Stimulated activated CD4-positive, alpha-beta T cell treated with anti-CD3 and anti-CD28 coated beads, Interleukin-1b, Interleukin-23, amount 100 ng/mL, for 24 hours (primary cell): ENCODE measurements around the gene LRP1.

Source experiments
- DNase-seq, 4 experiments: peaks; one replicate each; pipeline ENCODE4 v3.0.0-alpha.2; 2020; ENCODE audit warnings: low read depth in 4 of 4, low spot score in 1 of 4

The LRP1 gene

DNA sequence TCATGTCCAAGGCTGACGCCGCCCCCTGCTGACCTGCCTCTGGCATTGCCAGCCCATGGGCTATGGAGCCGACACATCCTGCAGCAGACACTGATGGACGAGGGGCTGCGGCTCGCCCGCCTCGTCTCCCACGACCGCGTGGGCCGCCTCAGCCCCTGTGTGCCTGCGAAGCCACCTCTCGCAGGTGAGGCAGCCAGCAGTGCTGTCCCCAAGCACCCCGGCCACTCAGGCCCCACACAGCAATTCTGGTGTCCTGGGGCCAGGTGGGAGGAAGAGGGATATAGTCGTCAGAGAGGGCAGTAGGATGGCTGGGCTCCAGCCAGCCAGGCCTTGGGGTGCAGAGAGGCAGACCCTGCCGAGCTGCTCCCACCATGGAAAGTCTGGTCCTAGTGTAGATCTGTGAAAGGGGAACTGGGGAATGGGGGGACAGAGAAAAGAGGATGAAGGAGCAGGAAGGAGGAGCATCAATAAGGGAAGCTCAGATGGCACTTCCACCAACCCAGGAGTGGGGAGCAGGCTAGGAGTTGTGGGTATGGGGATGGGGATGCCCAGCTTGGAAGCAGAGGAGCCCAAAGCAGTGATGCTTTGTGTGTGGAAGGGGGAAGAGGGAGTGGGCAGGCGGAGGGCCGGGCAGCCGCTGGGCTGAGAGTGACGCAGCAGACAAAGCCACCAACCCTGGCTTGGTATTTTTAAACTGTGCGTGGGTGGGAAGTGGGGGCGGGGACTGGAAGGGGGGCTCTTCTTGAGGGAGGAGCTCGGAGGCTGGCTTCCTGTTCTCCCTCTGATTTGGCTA is 34.7 kb upstream of the LRP1 start:
- DNase-seq: peak in 2 of 4 experiments; percentile 59 to 75

DNA sequence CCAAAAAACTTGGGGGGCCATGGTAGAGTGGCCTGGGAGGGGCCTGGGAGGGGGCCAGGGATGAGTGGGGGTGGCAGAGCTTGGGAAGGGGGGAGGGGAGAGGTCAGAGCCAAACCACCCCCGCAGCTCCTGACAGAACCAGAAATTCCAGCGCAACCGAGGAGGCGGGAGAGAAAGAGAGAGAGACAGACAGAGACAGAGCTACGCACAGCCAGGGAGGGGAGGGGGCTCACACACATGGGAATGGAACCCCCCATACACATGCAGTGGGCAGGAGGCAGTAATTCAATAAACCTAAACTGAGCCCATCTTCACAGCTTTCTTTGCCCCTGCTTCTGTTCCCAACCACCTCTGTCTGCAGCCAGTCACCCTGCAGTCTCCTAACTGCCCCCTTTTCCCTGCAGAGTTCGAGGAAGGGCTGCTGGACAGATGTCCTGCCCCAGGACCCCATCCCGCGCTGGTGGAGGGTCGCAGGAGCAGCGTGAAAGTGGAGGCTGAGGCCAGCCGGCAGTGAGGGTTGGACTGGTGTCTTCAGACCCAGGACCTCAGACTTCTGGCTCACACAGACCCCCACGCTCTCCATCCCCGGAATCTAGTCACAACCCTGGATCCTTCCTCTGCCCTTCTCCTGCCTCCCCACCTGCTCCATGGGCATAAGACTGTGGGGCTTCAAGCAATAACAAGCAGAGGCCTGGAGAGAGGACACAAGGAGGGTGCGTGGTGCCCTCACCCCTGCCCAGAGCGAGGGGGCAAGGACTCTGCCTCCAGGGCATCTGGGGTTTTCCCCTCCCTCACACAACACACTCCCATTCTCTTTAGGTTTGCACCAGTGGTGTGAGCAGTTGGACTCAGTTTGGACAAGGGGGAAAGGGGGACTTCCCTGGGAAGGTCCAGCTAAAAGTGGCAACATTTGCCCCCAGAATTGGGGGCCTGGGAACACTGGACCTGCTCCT is 33.8 kb upstream of the LRP1 start:
- no peak for DNase-seq

DNA sequence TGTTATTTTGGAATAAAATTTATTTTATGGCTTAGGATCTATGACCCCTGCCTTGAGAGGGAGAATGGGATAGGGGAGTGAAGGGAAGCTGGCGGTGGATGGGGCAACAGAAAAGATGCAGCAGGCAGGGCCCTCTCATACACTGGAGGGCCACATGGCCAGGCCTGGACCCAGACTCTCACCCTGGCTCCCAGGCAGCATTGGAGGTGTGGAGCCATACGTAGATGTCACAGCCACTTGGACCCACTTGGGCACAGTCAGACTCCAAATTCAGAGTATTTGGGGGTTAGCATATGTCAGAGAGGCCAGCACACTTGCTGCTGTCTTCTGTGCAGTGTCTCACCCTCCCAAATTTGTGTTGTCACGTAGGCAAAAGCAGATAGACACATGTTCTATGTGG is 32.8 kb upstream of the LRP1 start:
- DNase-seq: no peak

DNA sequence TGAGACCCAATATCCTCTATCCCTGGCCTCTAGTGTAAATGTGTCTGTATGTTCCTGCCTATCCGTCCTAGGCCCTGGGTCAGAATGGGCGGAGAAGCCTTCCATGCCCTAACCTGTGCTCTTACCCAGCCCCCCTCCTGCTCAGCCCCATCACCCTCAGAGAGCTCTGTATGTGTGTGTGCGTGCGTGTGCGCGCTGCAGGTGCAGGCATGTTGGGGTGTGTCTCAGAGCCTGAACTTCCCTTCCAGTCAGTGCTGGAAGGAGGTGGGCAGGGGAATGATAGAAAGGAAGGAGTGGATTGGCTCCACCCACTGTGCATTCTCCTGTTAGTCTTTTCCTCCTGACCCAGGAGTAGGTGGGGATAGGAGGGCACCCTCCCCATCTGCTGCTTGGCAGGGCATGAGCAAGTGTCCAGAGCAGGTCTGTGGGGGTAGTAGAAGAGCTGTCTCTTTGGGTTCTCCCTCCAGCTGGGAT is 32.1 kb upstream of the LRP1 start:
- no peak for DNase-seq

DNA sequence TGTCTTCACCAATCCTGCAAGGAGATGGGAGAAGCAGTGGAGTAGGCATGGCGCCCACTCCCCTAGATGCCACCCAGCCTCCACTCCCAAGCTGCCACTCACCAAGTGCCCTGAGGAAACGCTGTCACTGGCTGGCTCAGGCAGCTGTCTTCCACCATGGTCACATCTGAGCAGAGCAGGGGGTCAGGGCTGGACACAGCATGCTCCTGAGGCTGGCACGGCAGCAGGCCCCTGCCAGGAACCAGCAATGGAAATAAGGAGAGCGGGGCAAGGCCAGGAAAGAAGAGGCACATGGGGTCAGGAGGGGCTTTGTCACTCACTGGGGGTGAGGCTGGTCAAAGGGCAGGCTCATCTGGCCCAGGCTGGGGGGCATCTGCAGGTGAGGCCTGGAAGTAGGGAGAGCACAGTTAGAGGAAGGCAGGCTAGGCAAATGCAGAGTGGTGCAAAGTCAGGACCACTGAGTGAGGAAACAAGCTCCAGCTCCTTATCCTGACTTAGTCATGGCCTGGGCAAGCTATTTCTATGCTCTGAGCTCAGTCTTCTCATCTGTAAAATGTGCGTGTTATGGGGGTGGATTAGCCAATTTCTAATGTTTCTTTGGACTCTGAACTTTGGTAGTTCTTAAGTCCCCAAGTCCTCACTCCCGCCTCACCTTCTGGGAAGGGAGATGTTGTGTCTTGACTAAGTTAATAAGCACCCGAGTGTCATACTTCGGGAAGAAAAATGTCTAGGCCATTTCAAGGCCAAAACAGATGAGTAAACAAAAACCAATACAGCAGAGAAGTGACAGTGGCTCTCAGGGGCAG is 31.3 kb upstream of the LRP1 start:
- DNase-seq: no peak

DNA sequence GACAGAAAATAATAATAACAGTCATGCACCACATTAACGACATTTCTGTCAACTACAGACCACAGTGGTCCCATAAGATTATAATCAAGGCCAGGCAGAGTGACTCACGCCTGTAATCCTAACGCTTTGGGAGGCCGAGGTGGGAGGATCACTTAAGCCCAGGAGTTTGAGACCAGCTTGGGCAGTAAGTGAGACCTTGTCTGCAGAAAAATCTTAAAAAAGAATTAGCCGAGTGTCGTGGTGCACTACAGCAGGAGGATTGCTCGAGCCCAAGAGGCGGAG is 30.8 kb upstream of the LRP1 start:
- DNase-seq: no peak

DNA sequence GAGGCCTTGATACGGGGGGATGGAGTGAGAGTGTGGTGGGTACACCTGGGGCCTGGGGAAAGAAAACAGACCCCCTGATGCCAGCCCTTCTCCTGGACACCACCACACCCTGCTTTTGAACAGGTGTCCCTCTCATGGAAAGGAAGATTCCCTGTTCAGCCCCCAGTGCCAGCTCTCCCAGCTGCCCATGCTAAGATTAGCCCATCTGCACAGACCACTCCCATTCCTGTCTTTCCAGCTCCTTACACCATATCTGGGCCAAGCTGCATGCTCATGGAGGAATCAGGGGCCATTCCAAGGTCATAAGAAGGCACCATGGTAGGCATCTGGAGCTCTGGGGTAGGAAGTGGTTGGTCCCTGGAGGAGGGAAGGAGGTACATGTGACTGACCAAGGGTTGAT is 29.7 kb upstream of the LRP1 start:
- DNase-seq: no peak

DNA sequence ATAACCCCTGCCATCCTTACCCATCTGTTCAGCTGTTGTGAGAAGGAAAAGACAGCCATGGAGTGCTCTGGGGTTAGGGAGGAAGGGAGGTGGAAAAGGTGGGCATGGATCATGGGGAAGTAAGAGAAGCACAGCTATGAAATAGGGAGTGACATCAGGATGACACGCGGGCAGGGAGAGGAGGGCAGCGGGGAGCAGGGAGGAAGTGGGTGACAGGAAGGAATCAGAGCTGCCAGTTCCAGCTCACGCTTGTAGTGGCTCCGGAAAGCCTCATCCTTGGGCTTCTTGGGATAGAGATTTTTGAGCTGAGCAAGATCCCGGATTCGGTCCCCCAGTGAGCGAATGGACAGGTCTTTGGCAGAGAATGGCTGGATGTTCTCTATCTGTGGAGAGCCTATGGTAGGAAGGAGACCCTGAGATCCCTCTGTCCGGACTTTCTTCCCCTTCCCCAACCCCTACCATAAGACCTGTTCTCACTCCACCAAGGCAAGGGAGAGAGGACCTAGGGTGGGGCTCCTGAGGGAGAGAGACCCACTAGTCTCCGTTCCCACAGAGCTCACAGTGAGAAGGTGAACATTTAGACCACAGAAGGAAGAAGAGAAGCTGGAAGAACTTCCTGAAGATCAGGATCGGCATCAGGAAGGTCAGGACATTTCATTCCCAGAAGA is 29.1 kb upstream of the LRP1 start:
- no peak for DNase-seq

DNA sequence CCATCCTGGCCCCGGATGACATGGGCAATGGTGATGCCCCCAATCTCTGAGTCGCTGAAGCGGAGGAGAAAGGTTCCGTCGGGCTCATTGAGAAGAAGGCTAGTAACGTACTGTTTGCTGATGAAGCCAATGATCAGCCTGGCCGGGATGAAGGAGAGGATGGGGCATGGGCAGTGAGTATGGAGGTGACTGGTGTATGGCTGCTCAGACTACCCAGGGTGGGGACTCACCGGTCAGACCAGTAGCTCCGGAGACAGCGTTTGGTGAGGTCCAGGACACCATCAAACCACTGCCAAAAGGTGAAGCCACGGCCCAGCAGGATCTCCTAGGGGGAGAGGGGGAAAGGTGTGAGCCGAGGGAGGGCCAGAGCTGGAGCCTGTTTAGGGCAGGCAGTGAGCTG is 28.5 kb upstream of the LRP1 start:
- no peak for DNase-seq

DNA sequence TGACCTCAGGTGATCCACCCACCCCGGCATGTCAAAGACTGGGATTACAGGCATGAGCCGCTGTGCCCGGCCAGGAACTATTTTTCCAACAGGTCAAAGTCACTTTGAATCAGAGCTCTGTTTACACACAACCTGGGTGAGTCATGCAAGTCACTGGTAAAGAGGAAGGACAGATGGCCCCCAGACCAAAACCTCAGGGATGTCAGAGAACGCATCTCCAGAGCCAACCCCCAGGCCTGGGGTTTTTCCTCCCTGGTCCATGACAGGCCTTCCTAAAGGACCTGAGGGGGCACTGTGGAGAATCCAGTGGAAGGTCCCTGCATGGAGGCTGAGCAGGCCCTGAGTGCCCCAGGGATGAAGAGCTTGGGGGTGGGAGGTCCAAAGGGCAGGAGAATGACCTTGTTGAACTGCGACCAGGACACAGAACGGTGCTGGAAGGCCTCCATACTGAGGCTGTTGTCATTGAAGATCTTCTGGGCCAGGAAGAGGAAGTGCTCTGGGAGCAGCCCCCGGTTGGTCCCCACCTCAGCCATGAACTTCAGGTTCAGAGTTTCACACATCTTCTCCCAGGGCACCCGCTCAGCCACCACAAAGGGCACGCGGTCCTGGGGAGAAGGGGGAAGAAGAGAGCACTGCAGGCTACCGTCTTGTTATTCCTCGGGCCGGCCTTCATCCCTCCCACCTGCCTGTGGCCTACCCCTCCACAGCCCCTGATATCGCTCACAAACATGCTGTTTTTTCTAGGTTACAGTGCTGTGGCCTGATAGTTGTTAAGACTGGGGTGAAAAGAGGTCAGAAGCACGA is 26.2 kb upstream of the LRP1 start:
- no peak for DNase-seq

DNA sequence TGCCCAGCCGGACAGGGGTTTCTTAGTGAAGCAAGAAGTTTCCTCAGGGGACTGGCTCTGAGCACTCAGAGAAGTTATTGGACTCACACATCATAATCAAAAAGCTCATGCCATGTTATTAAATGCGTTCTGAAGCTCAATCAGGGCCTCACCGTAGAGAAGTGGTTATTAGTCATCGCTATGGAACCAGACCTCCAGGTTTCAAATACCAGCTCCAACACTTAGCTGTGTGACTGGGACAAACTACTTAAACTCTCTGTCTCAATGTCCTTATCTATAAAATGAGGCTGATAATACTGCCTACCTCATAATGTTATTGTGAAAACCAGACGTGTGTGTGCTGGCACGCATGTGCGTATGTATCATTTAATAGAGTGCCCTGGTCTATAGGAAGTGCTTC is 24.4 kb upstream of the LRP1 start:
- no peak for DNase-seq

DNA sequence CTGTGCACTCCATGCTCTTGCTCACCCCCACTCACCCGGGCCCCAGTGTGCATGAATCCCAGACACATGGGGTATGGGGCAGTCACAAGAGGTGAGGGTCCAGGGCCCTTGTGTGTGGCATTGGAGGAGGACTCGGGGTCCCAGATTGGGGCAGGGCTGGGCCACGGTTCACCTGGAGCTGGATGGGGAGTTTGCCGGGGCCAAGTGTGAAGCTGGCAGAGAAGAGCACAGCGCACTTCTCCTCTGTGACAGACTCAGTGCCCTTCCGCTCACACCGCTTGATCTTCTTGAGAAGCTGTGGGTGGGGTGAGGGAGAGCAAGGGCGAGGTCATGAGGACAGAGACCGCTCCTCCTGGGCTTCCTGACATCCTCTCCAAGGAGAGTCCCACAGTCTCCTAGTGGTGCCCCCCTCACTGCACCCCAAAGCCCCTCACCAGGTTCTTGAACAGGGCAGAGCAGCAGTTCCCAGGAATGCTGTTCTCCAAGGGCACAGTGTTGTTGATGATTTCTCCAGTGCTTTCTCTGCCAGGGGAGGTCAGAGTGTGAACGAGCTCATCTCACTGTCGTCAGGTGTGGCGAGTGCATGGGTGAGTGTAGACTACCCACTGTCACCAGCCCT is 23.9 kb upstream of the LRP1 start:
- DNase-seq: no peak

DNA sequence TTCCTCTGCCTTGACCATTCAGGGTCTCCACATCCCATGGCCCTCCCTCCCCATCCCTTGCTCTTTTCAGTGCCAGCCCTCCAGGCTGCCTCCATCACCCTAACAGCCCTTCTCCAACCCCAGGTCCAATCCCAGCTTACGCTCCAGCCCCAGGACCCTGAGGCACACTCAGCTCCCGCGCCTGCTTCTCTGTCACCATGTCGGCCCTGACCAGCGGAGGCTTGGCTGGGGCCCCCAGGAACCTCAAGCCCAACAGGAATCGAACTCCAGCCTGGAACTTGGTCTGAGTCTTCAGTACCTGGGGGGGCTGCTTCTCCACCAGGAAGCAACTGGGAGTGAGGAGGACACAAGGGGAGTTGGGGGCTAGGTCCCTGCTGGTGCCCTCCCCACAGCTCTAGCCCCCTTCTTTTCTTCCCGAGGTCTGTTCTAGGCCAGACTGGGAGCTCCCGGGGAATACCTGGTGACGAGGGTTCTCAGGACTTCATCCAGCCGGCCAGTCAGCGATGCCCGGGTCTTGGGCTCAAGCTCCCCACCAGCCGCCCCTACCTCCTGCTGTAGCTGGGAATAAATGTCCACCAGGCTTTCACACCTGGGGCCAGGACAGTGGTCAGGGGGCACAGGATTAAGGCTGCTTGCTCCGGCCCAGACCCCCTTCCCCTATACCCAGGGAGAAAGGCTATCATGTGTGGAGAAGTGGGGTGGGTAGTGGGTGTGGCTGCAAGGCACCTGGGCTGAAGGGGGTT is 23.1 kb upstream of the LRP1 start:
- DNase-seq: no peak

DNA sequence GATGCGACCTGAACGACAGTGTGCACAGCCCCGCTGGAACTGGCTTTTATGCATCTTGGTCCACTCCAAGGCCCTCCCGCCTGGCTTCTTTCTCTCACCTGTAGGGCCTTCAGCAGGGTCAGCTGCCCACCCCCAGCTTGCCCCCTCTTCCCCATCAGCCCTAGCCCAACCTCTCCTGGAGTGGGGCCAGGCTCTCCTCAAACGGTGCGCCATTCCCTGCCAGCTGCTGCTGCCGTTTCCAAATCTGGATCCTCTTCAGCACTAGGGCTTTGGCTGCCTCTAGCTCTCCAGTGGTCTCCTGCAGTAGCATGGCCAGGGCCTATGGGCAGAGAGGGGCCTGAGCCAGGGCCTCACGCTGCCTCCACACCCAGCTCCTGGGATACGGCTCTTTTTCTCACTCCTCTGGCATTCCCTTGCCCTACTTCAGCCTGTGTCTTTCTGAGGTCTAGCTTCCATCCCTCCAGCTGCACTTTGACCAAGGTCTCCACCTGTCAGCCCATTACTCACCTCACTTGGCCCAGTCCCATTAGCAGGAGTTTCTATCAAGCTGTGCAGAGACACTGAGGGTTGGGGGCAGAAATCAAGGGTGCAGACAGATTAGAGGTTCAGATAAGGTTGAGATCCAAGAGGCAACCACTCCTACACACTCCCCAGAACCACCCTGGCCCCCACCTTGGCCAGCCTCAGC is 22.1 kb upstream of the LRP1 start:
- no peak for DNase-seq

DNA sequence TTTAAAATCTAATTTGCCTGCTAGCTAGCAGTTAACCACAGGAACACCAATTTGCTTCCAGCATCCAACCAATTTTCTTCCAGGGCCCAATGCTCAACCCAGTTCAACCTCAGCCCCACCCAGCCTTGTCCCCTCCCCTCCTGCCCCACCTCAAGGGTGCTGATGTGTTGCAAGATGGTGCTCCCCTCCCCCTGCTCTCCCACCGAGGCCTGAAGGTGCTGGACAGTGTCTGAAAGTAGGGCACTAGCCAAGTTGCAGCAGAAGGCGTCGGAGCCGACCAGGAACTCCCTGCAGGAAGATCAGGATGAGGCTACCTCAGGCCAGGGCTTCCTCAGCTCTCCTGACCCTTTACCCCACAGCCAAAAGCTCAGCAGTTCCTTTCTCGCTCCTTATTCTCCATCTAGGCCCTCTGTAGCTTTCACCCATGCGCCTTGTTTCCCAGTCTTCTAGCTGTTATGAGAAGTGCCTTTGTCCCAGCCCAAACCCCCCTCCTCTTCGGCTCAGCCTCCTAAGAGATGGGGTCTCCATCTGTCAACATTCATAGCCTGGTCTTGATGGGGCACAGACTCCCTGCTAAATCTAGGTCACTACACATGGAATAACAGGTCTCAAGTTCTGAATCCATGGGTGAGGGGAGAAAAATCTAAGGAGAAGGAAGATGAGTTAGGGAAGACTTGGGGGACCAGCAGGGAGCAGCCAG is 20.7 kb upstream of the LRP1 start:
- no peak for DNase-seq

DNA sequence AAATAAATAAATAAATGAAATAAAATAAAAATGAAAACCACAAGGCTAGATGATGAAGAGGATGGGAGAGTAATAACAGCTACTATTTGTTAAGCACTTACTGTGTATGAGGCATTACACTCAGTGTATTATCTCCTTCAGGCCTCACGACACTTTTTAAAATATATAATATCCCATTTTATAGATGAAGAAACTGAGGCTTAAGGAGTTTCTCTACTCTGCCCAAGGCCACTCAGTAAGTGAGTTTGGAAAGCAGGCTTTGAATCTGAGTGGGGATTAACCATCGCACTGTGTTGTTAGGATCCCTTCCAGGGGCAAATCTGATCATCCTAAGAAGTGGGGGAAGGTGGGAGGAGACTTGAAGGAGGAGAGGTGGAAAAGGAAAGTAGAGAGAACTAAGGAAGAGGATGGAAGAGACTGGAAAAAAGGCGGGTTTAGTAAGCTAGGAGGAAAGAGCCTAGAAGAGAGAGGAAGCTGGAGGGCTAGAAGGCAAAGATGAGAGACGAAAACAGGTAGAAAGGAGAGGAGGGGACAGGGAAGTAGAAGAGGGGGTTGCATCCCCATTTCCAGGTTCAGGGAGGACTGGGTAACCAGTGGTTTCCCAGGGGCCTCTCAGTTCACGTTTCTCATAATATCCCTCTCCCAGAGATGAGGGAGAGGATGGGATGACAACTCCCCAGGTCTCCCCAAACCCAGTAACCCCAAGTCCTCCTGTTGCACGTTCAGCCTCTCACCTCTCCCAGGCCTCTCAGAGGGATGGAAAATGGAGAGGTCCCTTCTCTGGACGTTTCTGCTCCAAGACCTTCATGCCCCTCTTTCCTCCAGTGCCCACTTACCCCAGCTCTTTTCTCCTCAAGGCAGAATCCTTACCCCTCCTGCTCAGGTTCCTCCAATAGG is 18.8 kb upstream of the LRP1 start:
- no peak for DNase-seq
